Measurements from ENCODE around the gene MTHFR. TPM values are rescaled to one million over a fixed set of nuclear protein-coding genes. Genes with fewer than 3 reads are reported as not detected.

The MTHFR gene
- total RNA-seq, 1 experiment from 2014 or later, result 11.7 TPM

Other genes starting within 250 kb of the MTHFR start
- not detected in 2 replicates for gene FBXO2, start 151.5 kb downstream of the MTHFR start, total RNA-seq (2014; rRNA removed)
- gene FBXO44, start 151.1 kb downstream of the MTHFR start, total RNA-seq (2014; rRNA removed), result 2.4 and 5.2 TPM in 2 replicates
- gene FBXO6, start 141.8 kb downstream of the MTHFR start, total RNA-seq (2014; rRNA removed), result 1.1 and 1.2 TPM in 2 replicates
- gene MAD2L2, start 124.8 kb downstream of the MTHFR start, total RNA-seq (2014; rRNA removed), result 86.2 and 90.6 TPM in 2 replicates
- under 0.01 and 0.13 TPM in 2 replicates for gene DRAXIN, start 114.3 kb downstream of the MTHFR start, total RNA-seq (2014; rRNA removed)
- gene AGTRAP, start 69.8 kb downstream of the MTHFR start, total RNA-seq (2014; rRNA removed), result 35.8 and 39.4 TPM in 2 replicates
- not detected in 2 replicates for gene C1orf167, start 43.8 kb downstream of the MTHFR start, total RNA-seq (2014; rRNA removed)
- 5.5 and 10.7 TPM in 2 replicates for gene CLCN6, start 227 bp upstream of the MTHFR start, total RNA-seq (2014; rRNA removed)
- not detected in 2 replicates for gene NPPA, start 41.8 kb upstream of the MTHFR start, total RNA-seq (2014; rRNA removed)
- gene NPPB, start 53.0 kb upstream of the MTHFR start, total RNA-seq (2014; rRNA removed), result not detected in 2 replicates
- gene KIAA2013, start 120.5 kb upstream of the MTHFR start, total RNA-seq (2014; rRNA removed), result 118 and 131 TPM in 2 replicates
- 355 and 458 TPM in 2 replicates for gene PLOD1, start 128.8 kb upstream of the MTHFR start, total RNA-seq (2014; rRNA removed)
- 69.7 and 71.7 TPM in 2 replicates for gene MFN2, start 174.5 kb upstream of the MTHFR start, total RNA-seq (2014; rRNA removed)
- 40.1 and 49.6 TPM in 2 replicates for gene MIIP, start 213.5 kb upstream of the MTHFR start, total RNA-seq (2014; rRNA removed)